Stimulated activated CD4-positive, alpha-beta T cell treated with anti-CD3 and anti-CD28 coated beads, Interleukin-15, amount 100 ng/mL, for 24 hours (primary cell): ENCODE results near the gene PID1.

ENCODE experiments used
- DNase-seq: peaks from one replicate; pipeline ENCODE4 v3.0.0-alpha.2; 2020

The PID1 gene

GRCh38 chr2:229270551-229271410, at the start of gene PID1:
TSS of gene PID1 (minus strand) at chr2:229271287. CDS start at chr2:229271043, 244 bp downstream.
- no peak for DNase-seq

- no peak for DNase-seq
These were observed 48.5 kb upstream of the PID1 start for GRCh38 chr2:229319558-229319957.

- DNase-seq: no peak
These were observed 43.0 kb upstream of the PID1 start for GRCh38 chr2:229314117-229314516.

- no peak for DNase-seq
These were observed 42.5 kb upstream of the PID1 start for GRCh38 chr2:229313591-229313990.

- DNase-seq: no peak
These were observed 30.1 kb upstream of the PID1 start for GRCh38 chr2:229301237-229301636.

- no peak for DNase-seq
These were observed 29.7 kb upstream of the PID1 start for GRCh38 chr2:229300790-229301189.

- no peak for DNase-seq
These were observed 29.3 kb upstream of the PID1 start for GRCh38 chr2:229300371-229300770.

GRCh38 chr2:229297247-229297646, 26.2 kb upstream of the PID1 start:
- DNase-seq: no peak

- no peak for DNase-seq
These were observed 25.4 kb upstream of the PID1 start for GRCh38 chr2:229296536-229296935.

- DNase-seq: no peak
These were observed 24.9 kb upstream of the PID1 start for GRCh38 chr2:229296016-229296415.

- no peak for DNase-seq
These were observed 16.7 kb upstream of the PID1 start for GRCh38 chr2:229287823-229288222.

GRCh38 chr2:229282758-229283546, 11.9 kb upstream of the PID1 start:
- DNase-seq: no peak

- DNase-seq: no peak
These were observed 8.4 kb upstream of the PID1 start for GRCh38 chr2:229279516-229279915.

GRCh38 chr2:229275506-229275905, 4.4 kb upstream of the PID1 start:
- DNase-seq: no peak

GRCh38 chr2:229273723-229274338, 2.7 kb upstream of the PID1 start:
- no peak for DNase-seq

GRCh38 chr2:229273006-229273722, 2.1 kb upstream of the PID1 start:
- no peak for DNase-seq

GRCh38 chr2:229269941-229270340, 1.1 kb downstream of the PID1 start:
- no peak for DNase-seq

- DNase-seq: no peak
These were observed 1.9 kb downstream of the PID1 start for GRCh38 chr2:229269146-229269545.

GRCh38 chr2:229268626-229269025, 2.5 kb downstream of the PID1 start:
- no peak for DNase-seq

GRCh38 chr2:229267080-229267479, 4.0 kb downstream of the PID1 start:
- DNase-seq: no peak

- no peak for DNase-seq
These were observed 5.4 kb downstream of the PID1 start for GRCh38 chr2:229265727-229266126.

GRCh38 chr2:229261599-229261998, 9.5 kb downstream of the PID1 start:
- no peak for DNase-seq

- no peak for DNase-seq
These were observed 10.0 kb downstream of the PID1 start for GRCh38 chr2:229261076-229261475.
